Brain microvascular endothelial cell (primary cell): ENCODE measurements around the gene GZF1.
A peak's percentile ranks its signal among the peaks of the same experiment; 100 is the strongest.

Source experiments
- DNase-seq: peaks from one replicate; pipeline ENCODE4 v3.0.0-alpha.2; 2020
- H3K27ac ChIP-seq: fragments of 250-450 bp; sonication (Bioruptor Pico); 2 replicates; pipeline ENCODE4 v1.5.1; 2020; ENCODE audit warnings: mild to moderate bottlenecking, moderate library complexity
- H3K27me3 ChIP-seq: fragments of 250-450 bp; sonication (Bioruptor Pico); replicated peaks from 2 replicates; pipeline ENCODE4 v1.5.1; 2020; ENCODE audit warnings: mild to moderate bottlenecking
- H3K36me3 ChIP-seq: fragments of 250-450 bp; sonication (Bioruptor Pico); replicated peaks from 2 replicates; pipeline ENCODE4 v1.5.1; 2020; ENCODE audit warnings: mild to moderate bottlenecking
- H3K4me3 ChIP-seq: 2 replicates; pipeline ENCODE4 v1.5.1; 2011; ENCODE audit warnings: low read depth, mild to moderate bottlenecking, control low read depth, low read length, moderate library complexity
- in situ Hi-C: cut with HindIII; loops from 2 replicates; pipeline ENCODE4 v1.10.0; 2017; ENCODE audit warnings: low sequenced_read_pairs, low pct_ligation_motif_present
- TF ChIP-seq, protein P1 (sequence below): IDR thresholded peaks from 2 replicates; pipeline ENCODE4 v1.5.1; 2011; ENCODE audit warnings: low read depth, mild to moderate bottlenecking, moderate library complexity, low read length, control low read depth, inconsistent platforms; ENCODE audit errors: missing control alignments

The GZF1 gene

DNA sequence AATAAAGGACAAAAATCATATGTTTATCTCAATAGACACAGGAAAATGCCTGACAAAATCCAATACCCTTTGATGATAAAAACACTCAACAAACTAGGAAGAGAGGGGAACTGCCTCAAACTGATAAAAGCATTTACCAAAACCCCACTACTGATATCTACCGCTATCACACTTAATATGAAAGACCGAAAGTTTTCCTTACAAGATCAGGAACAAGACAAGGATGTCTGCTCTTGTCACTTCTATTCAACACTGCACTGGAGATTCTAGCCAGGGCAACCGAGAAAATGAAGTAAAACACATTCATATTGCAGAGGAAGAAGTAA, 25.1 kb downstream of the GZF1 start:
- no peak for DNase-seq
- no peak overlapping the region for H3K27ac ChIP-seq
- H3K4me3 ChIP-seq: no peak overlapping the region
- peaks cover 6% of the 10 kb centered on the region for H3K36me3 ChIP-seq
- in situ Hi-C loops: no loop called here
- H3K27me3 ChIP-seq: no peaks in the 10 kb centered on the region
- TF ChIP-seq, protein P1, sequence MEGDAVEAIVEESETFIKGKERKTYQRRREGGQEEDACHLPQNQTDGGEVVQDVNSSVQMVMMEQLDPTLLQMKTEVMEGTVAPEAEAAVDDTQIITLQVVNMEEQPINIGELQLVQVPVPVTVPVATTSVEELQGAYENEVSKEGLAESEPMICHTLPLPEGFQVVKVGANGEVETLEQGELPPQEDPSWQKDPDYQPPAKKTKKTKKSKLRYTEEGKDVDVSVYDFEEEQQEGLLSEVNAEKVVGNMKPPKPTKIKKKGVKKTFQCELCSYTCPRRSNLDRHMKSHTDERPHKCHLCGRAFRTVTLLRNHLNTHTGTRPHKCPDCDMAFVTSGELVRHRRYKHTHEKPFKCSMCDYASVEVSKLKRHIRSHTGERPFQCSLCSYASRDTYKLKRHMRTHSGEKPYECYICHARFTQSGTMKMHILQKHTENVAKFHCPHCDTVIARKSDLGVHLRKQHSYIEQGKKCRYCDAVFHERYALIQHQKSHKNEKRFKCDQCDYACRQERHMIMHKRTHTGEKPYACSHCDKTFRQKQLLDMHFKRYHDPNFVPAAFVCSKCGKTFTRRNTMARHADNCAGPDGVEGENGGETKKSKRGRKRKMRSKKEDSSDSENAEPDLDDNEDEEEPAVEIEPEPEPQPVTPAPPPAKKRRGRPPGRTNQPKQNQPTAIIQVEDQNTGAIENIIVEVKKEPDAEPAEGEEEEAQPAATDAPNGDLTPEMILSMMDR: no peak

DNA sequence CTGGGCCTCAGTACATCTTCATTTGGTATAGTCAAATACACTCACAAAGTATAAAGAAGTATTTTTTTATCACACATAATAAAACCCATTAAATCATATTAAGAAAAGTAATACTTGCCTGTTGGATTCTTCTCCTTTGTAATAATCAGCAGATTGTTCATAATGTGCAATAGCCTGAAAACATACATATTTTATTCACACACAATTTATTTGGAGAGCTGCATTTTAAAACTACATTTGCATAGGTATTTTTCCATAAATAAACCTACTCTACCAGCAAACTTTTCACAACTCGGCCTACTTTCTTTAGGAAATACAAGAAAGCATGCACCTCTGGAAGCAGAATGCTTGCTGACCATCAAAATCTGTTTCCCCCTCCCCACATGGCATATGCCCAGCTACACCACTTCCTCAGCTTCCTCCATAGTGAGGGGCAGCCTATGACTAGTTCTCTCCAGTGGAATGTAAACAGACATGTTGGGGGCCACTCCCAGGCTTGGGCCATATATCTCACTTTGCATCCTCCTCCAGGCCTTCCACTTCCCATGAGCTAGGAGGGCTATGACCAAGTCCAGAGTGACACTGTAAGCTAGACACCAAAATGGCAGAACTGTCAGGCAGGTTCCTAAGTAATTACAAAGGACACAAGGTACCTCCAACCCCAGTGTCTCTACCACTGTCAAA, 28.3 kb downstream of the GZF1 start:
- H3K4me3 ChIP-seq: no peak overlapping the region
- DNase-seq: no peak
- H3K36me3 ChIP-seq: peaks cover 20% of the 10 kb centered on the region
- in situ Hi-C loops: no loop called here
- TF ChIP-seq, protein P1: no peak
- H3K27ac ChIP-seq: no peak overlapping the region
- no peaks in the 10 kb centered on the region for H3K27me3 ChIP-seq

DNA sequence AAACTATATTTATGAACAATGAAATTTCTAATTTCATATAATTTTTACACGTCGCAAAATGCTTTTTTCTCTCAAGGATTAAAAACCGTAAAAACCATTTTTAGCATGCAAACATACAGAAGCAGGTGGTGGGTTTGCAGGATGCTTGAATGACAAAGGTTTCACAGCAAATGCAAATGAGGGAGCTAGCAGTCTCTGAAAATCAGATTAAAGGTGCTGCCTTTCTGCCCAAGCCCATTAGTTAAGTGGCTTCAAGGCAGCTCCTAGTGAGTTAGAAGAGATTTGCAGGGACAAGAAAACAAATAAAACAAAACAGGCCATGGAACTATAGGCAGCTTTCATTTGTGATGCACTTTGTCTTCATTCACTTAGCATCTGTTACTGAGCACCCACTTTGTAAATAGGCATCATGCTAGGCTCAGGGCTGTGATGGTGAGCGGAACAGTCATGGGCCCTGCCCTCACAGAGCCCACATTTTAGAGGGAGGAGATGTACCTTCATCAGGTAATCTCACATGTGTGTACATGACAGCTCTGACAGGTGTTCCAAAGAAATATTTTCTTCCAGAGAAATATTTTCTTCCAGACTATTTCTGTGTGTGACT, 29.8 kb downstream of the GZF1 start:
- H3K36me3 ChIP-seq: peaks cover 20% of the 10 kb centered on the region
- TF ChIP-seq, protein P1: no peak
- no peak for DNase-seq
- in situ Hi-C loops: no loop called here
- no peak overlapping the region for H3K4me3 ChIP-seq
- H3K27me3 ChIP-seq: no peaks in the 10 kb centered on the region
- no peak overlapping the region for H3K27ac ChIP-seq

DNA sequence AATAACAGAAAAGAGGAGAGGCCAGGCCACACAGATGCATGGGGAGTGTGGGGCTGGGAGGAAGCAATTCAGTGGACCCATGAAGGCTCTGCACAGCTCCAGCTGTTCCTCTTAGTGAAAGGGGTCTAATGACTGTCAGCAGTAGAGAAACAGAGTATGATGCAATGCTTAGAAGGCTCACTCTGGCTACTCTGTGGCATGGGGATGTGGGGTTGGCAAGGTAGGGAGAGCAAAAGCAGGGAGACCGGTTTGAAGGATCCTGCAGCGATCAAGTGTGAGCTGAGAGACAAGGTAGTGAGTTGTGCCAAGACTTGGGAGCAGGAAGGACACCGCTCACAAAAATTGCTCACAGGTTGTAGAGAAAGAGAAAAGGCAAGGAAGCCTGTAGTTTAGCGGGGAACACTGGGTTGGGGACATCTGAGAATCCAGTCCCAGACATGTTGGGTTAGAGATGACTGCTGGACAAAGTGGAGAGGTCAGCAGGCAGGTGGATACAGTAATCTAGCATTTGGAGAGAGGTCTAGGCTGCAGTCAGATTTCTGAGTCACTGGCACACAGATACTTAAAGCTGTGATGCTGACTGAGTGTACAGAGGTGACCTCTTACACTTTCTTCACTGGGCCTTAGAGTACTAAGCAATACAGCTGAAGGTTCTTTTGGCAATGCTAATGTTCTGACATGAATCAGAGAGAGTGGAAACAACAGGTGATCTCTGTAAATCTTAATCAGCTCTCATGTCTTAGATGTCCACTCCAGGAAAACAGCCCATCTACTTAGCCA, 32.2 kb downstream of the GZF1 start:
- in situ Hi-C loops: no loop called here
- Histone ChIP-seq H3K27ac (no peak overlapping the region), H3K4me3 (no peak overlapping the region), H3K36me3 (peaks cover 20% of the 10 kb centered on the region), H3K27me3 (no peaks in the 10 kb centered on the region)
- TF ChIP-seq, protein P1: no peak
- no peak for DNase-seq

DNA sequence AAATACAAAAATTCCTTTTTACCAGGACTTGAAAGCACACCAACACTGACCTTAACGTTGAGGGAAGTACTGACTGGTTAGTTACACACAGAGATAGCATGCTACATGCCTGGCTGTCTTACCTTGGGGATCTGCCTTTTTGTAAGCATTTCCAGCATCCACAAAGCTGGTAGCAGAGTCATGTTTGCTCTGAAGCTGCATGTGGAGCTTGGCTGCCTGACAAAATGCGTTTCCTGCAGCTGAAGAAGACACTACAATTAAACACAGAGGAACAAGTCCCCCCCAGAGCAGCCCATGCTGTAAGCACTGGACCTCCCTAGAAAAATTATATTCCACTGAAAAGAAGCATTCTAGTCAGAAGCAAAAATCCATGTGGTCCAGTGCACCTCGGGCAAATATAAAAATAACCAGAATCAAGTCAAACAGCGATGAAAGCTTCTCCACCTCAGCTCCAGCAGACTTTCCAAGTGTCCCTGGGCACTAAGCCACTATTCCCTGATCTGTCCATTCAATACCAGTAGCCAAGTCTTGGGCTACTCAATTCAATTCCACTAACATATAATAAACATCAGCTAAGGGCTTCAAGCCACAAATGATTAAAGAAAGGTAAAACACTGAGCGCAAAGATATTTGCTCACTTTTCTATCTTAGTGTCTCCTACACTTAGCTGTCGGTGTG, 35.1 kb downstream of the GZF1 start:
- no peak for DNase-seq
- Histone ChIP-seq H3K36me3 (peaks cover 16% of the 10 kb centered on the region), H3K27me3 (no peaks in the 10 kb centered on the region)

More for the DNA sequence above, 35.1 kb downstream of the GZF1 start:
- Histone ChIP-seq H3K4me3 (no peak overlapping the region), H3K27ac (peak overlapping the region; percentile 62)
- TF ChIP-seq, protein P1: no peak
- in situ Hi-C loops: no loop called here
